SK-N-MC (cell line): ENCODE measurements around the gene OR11L1.

Source experiments
- EZH2 ChIP-seq: fragments of 200-600 bp; sonication (generic); IDR thresholded peaks from one replicate; pipeline ENCODE4 v1.6.1; 2017; ENCODE audit warnings: antibody characterized with exemption
- POLR2AphosphoS5 ChIP-seq: IDR thresholded peaks from 2 replicates; pipeline ENCODE4 v1.6.1; 2012; ENCODE audit warnings: mild to moderate bottlenecking, low read depth, low read length, borderline replicate concordance

GRCh38 chr1:247845693-247846017, 4.0 kb upstream of the OR11L1 start:
- TF ChIP-seq EZH2: no peak
- TF ChIP-seq POLR2AphosphoS5: no peak
